ENCODE measurements around the gene DTX2.
"Not testable (repeated sequence)": the region's sequence is repeated elsewhere in the genome, so short reads cannot be mapped to it uniquely, and the experiment has no call there.

GRCh38 chr7:76483081-76483480, 21.6 kb downstream of the DTX2 start:
- TF ChIP-seq CTCF (IDR thresholded peaks at IDR 0.05 in 4 of 5, conservative IDR thresholded peaks at IDR 0.05 in 1 of 5); POLR2A (IDR thresholded peaks at IDR 0.05): not testable (repeated sequence)
